Spleen (tissue), 7 donors: ENCODE measurements around the gene MAJIN.

Experiments used
- CTCF ChIP-seq, 11 experiments: fragments of 200-600 bp in 7 of 11; fragments of 450-650 bp in 4 of 11; sonication (generic) in 4 of 11; IDR thresholded peaks in 8 of 11; conservative IDR thresholded peaks in 3 of 11; 1 replicate in 7 of 11; 2 replicates in 4 of 11; pipeline versions ENCODE4 v1.4.0 to v1.8.0; 2016 to 2021; ENCODE audit warnings: antibody characterized with exemption in 11 of 11, inconsistent platforms in 4 of 11, mild to moderate bottlenecking in 1 of 11
- POLR2AphosphoS5 ChIP-seq, 3 donors: sonication (generic); formaldehyde crosslinking; IDR thresholded peaks; one replicate each; pipeline ENCODE4 v1.5.1; 2017; ENCODE audit warnings: antibody characterized with exemption in 3 of 3
- donor health status: DM: no; HTN: no; CAD: no; lungs with moderate emphysema.
- donor health status: DM: no; HTN: no; CAD: no.
- donor health status: DM: no; HTN: no; CAD: no.

- TF ChIP-seq POLR2AphosphoS5 (IDR thresholded peaks at IDR 0.05): no peak
- TF ChIP-seq CTCF (IDR thresholded peaks at IDR 0.05 in 8 of 11, conservative IDR thresholded peaks at IDR 0.05 in 3 of 11): no peak
These were observed 16.3 kb upstream of the MAJIN start for GRCh38 chr11:64987998-64988854.
